Tongue (tissue), 2 donors: ENCODE measurements around the gene SCTR. TPM values are rescaled to one million over a fixed set of nuclear protein-coding genes. Genes with fewer than 3 reads are reported as not detected.

Experiments
- DNase-seq: peaks from one replicate; pipeline ENCODE4 v3.0.0-alpha.2; 2015
- total RNA-seq: library from RNA; depleted of rRNA; stranded (reverse); fragments of >200 nt; gene quantifications from one replicate; pipeline ENCODE4 v1.2.3, GENCODE V29; 2014

SCTR gene
- total RNA-seq, 1 donor from 2014 or later, result 0.21 TPM

- no peak for DNase-seq
Measured at GRCh38 chr2:119474371-119475224, 49.7 kb downstream of the SCTR start.

GRCh38 chr2:119473621-119474370 is 50.5 kb downstream of the SCTR start:
- no peak for DNase-seq

- DNase-seq, result no peak
Measured at GRCh38 chr2:119472749-119473148, 51.5 kb downstream of the SCTR start.

- no peak for DNase-seq
Measured at GRCh38 chr2:119469661-119470297, 54.5 kb downstream of the SCTR start.

GRCh38 chr2:119469131-119469530 is 55.2 kb downstream of the SCTR start:
- DNase-seq, result no peak

- DNase-seq, result no peak
Measured at GRCh38 chr2:119468154-119468955, 55.9 kb downstream of the SCTR start.

- no peak for DNase-seq
Measured at GRCh38 chr2:119466373-119466772, 57.9 kb downstream of the SCTR start.

GRCh38 chr2:119465687-119466086 is 58.6 kb downstream of the SCTR start:
- no peak for DNase-seq

GRCh38 chr2:119464981-119465380 is 59.3 kb downstream of the SCTR start:
- DNase-seq, result no peak

- peak; percentile 51 for DNase-seq
Measured at GRCh38 chr2:119463990-119464389, 60.3 kb downstream of the SCTR start.

GRCh38 chr2:119463136-119463535 is 61.1 kb downstream of the SCTR start:
- no peak for DNase-seq

- DNase-seq, result no peak
Measured at GRCh38 chr2:119462574-119462973, 61.7 kb downstream of the SCTR start.

- no peak for DNase-seq
Measured at GRCh38 chr2:119461811-119462210, 62.5 kb downstream of the SCTR start.

GRCh38 chr2:119460076-119460475 is 64.2 kb downstream of the SCTR start:
- no peak for DNase-seq

GRCh38 chr2:119455066-119455718 is 69.1 kb downstream of the SCTR start:
- no peak for DNase-seq

- DNase-seq, result no peak
Measured at GRCh38 chr2:119453972-119454593, 70.2 kb downstream of the SCTR start.

GRCh38 chr2:119451336-119452050 is 72.8 kb downstream of the SCTR start:
- DNase-seq, result no peak

GRCh38 chr2:119449521-119449920 is 74.8 kb downstream of the SCTR start:
- no peak for DNase-seq

GRCh38 chr2:119448427-119449141 is 75.7 kb downstream of the SCTR start:
- no peak for DNase-seq

GRCh38 chr2:119446037-119446436 is 78.2 kb downstream of the SCTR start:
- DNase-seq, result no peak
